ENCODE measurements around the gene TTC7B. TPM values are rescaled to one million over a fixed set of nuclear protein-coding genes. Genes with fewer than 3 reads are reported as not detected.

Gene TTC7B
- total and polyA plus RNA-seq, 12 donors: 10.0 to 58.4 (median 24.7) TPM

DNA sequence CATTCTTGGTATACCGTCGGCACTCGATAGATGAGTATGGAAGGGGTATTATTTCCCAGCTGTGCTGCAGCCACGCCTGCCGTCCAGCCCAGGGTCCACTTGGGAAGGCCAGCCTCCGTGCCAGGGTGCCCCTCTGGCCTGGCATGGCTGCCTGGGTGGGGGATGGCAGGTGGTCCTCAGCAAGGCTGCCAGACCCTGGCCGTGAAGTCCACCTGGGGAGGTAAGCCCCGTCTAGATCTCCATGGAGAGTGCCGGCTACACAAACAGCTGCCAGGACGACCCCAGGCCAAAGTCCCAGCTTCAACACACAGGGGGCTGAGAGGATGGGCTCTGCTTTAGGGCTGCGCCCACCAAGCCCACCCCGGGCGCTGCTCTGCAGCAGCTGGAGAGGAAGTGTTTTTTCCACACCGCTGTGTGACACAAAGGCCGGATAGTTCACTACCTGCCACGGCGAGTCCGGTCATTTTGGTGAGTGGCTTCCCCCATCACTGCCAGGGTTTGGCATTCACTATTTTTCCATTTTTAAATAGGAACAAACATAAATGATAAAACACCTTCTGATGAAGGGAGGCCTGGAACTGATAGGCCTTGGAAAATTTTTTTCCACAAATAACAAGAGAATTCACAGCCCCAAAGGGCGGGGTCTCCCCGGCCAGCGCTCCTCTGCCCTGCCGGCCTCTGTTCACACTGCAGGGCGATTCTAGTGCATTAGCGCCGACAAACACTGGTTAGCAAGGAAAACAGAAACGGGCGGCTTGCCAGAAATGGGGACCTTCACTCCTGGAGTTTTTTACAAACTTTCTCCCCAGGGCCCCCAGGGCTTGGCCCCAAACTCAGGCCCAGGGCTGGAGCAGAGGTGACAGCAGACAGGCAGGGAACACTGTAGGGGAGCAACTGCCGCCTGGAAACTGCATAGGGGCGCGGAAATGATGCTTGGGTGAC, 257.9 kb downstream of the TTC7B start:
- WGBS, 4 donors: 89 to 94% (median 92%) methylated on average over 24 to 30 of the region's 30 CpGs
- no peaks in the 10 kb centered on the region for H3K27me3 ChIP-seq
- no peak for DNase-seq
- H3K9me3 ChIP-seq (replicated peaks in 1 of 3): no peaks in the 10 kb centered on the region
- TF ChIP-seq, protein P1, sequence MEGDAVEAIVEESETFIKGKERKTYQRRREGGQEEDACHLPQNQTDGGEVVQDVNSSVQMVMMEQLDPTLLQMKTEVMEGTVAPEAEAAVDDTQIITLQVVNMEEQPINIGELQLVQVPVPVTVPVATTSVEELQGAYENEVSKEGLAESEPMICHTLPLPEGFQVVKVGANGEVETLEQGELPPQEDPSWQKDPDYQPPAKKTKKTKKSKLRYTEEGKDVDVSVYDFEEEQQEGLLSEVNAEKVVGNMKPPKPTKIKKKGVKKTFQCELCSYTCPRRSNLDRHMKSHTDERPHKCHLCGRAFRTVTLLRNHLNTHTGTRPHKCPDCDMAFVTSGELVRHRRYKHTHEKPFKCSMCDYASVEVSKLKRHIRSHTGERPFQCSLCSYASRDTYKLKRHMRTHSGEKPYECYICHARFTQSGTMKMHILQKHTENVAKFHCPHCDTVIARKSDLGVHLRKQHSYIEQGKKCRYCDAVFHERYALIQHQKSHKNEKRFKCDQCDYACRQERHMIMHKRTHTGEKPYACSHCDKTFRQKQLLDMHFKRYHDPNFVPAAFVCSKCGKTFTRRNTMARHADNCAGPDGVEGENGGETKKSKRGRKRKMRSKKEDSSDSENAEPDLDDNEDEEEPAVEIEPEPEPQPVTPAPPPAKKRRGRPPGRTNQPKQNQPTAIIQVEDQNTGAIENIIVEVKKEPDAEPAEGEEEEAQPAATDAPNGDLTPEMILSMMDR (IDR thresholded peaks at IDR 0.05): no peak
- no peak for TF ChIP-seq POLR2A (IDR thresholded peaks at IDR 0.05)
- H3K4me3 ChIP-seq: no peak overlapping the region
- H3K36me3 ChIP-seq (replicated peaks in 1 of 2): no peaks in the 10 kb centered on the region
- intact Hi-C loops (cut with DNase I): no loop called here
- H3K27ac ChIP-seq: no peak overlapping the region
- peaks cover 0 to 5% of the 10 kb centered on the region in 2 donors for H3K4me1 ChIP-seq (replicated peaks in 1 of 2)

DNA sequence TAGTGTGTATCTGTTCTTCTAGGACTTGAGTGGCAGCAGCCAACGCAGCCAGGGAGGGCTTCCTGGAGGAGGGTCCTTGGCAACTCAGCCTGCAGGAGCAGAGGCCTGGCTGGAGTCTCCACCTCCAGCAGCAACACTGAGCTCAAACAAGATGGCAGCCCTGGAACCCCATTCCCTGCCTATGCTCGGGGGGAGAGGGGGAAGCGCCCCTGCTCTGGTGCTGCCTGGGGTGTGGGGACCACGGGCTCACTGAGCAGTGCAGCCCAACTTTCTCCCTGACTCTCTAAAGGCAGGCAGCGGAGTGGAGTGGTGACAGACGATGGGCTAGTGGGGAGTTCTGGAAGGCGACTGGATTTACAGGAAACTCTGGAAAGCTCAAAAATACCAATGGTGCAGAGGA, 258.7 kb downstream of the TTC7B start:
- no peak for TF ChIP-seq POLR2A (IDR thresholded peaks at IDR 0.05)
- intact Hi-C loops (cut with DNase I): no loop called here
- no peak for DNase-seq
- Histone ChIP-seq H3K4me3 (no peak overlapping the region), H3K27ac (no peak overlapping the region), H3K27me3 (no peaks in the 10 kb centered on the region), H3K9me3 (replicated peaks in 1 of 3) (no peaks in the 10 kb centered on the region), H3K4me1 (replicated peaks in 1 of 2) (peaks cover 0 to 5% of the 10 kb centered on the region in 2 donors), H3K36me3 (replicated peaks in 1 of 2) (no peaks in the 10 kb centered on the region)
- WGBS, 4 donors: 90 to 97% (median 95%) methylated on average over 6 to 7 of the region's 7 CpGs

GRCh38 chr14:90556666-90557450, 259.4 kb downstream of the TTC7B start:
- no peaks in the 10 kb centered on the region for H3K36me3 ChIP-seq (replicated peaks in 1 of 2)
- H3K27me3 ChIP-seq: no peaks in the 10 kb centered on the region
- no peak for TF ChIP-seq POLR2A (IDR thresholded peaks at IDR 0.05)
- TF ChIP-seq, protein P1 (IDR thresholded peaks at IDR 0.05): no peak
- no peaks in the 10 kb centered on the region for H3K9me3 ChIP-seq (replicated peaks in 1 of 3)
- intact Hi-C loops (cut with DNase I): no loop called here
- no peak for DNase-seq
- H3K27ac ChIP-seq: no peak overlapping the region
- WGBS, 4 donors: 90 to 97% (median 96%) methylated on average over 4 to 12 of the region's 12 CpGs
- H3K4me3 ChIP-seq: no peak overlapping the region
- H3K4me1 ChIP-seq (replicated peaks in 1 of 2): peaks cover 2 to 5% of the 10 kb centered on the region in 2 donors

- Histone ChIP-seq H3K36me3 (replicated peaks in 1 of 2) (no peaks in the 10 kb centered on the region), H3K27ac (no peak overlapping the region), H3K9me3 (replicated peaks in 1 of 3) (no peaks in the 10 kb centered on the region), H3K27me3 (no peaks in the 10 kb centered on the region), H3K4me1 (replicated peaks in 1 of 2) (peaks cover 8 to 10% of the 10 kb centered on the region in 2 donors), H3K4me3 (peak overlapping the region in 2 of 4 donors; percentile 8 to 51)
- peak; percentile 54 to 84 (median 71) for DNase-seq
- intact Hi-C loops (cut with DNase I): no loop called here
- 23 to 40% (median 25%) methylated on average over 6 to 17 of the region's 17 CpGs for WGBS, 4 donors
- TF ChIP-seq, protein P1 (IDR thresholded peaks at IDR 0.05): no peak
- peak in 1 of 2 donors; percentile 39 for TF ChIP-seq POLR2A (IDR thresholded peaks at IDR 0.05)
These were observed 260.2 kb downstream of the TTC7B start for GRCh38 chr14:90556012-90556477.

Data from adrenal gland (tissue), 12 donors.